GM12878 (cell line): ENCODE measurements around the gene PI4KA.
"Not testable (repeated sequence)": the region's sequence is repeated elsewhere in the genome, so short reads cannot be mapped to it uniquely, and the experiment has no call there.

Experiments
- CTCF ChIP-seq, 3 experiments: IDR thresholded peaks in 2 of 3; conservative IDR thresholded peaks in 1 of 3; 2 replicates each; pipeline ENCODE4 v1.5.1; 2011; ENCODE audit warnings: low read depth in 3 of 3, low read length in 3 of 3, mild to moderate bottlenecking in 3 of 3, control low read depth in 2 of 3, moderate library complexity in 2 of 3, inconsistent platforms in 1 of 3, mixed read lengths in 1 of 3; ENCODE audit not compliant: control insufficient read depth in 2 of 3, insufficient read depth in 1 of 3; ENCODE audit errors: extremely low read depth in 1 of 3
- EGR1 ChIP-seq, 2 experiments: IDR thresholded peaks; 1 replicate in 1 of 2; 2 replicates in 1 of 2; pipeline ENCODE4 v1.6.1; 2011 to 2012; ENCODE audit warnings: low read depth in 2 of 2, low read length in 2 of 2, borderline replicate concordance in 1 of 2, mild to moderate bottlenecking in 1 of 2, moderate library complexity in 1 of 2
- POLR2A ChIP-seq: IDR thresholded peaks from 2 replicates; pipeline ENCODE4 v1.6.1; 2011; ENCODE audit warnings: low read depth, mild to moderate bottlenecking, low read length

GRCh38 chr22:20703816-20704609 lies 154.6 kb downstream of the PI4KA start:
- TF ChIP-seq CTCF (IDR thresholded peaks at IDR 0.05 in 2 of 3, conservative IDR thresholded peaks at IDR 0.05 in 1 of 3; ENCODE audit: control insufficient read depth in 2 of 3, extremely low read depth in 1 of 3, insufficient read depth in 1 of 3, low read depth in 3 of 3, low read length in 3 of 3); EGR1 (IDR thresholded peaks at IDR 0.05; ENCODE audit: borderline replicate concordance in 1 of 2, low read depth in 2 of 2, low read length in 2 of 2); POLR2A: not testable (repeated sequence)
